GM19372 (cell line): ENCODE results near the gene MRS2.

Experiments used
- ATAC-seq: cut with Tn5 transposase; IDR thresholded peaks from one replicate; pipeline ENCODE4 v1.9.1; 2021; ENCODE audit warnings: mild to moderate bottlenecking, low read depth, moderate library complexity; ENCODE audit not compliant: unreplicated experiment

Gene MRS2

DNA sequence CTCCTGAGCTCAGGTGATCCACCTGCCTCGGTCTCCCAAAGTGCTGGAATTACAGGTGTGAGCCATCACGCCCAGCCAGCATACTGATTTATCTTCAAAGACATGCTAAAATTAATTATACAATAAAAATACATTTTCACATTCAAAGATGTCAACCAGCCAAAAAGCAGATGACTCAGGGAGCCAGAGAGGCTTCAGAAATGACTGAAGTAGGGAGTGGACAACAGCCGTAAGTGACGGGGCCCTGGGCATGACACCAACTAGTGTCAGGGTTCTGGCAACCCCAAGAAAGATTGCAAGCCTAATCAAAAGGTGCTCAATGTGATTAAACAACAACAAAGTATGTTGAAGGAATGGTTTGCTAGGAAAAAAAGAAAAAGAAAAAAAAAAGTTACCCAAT lies 58.2 kb downstream of the MRS2 start:
- ATAC-seq, result no peak

- ATAC-seq, result no peak
Measured at GRCh38 chr6:24464253-24465038, 61.7 kb downstream of the MRS2 start.

DNA sequence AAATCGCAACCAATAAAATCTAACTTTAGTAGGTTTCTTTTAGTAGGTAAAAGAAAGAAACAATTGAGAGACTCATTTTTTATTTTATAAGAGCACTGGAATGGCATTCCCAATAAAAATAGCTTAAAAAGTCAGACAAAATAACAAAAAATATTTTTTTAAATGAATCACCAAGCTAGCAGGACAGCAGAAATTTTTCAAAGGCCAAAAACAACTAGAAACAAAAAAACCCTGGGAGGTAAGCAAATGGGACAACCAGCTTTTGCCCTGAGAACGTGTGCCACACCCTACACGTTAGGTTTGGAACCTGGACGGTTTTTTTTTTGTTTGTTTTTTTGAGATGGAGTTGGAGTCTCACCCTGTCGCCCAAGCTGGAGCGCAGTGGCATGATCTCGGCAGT lies 67.1 kb downstream of the MRS2 start:
- ATAC-seq, result no peak

DNA sequence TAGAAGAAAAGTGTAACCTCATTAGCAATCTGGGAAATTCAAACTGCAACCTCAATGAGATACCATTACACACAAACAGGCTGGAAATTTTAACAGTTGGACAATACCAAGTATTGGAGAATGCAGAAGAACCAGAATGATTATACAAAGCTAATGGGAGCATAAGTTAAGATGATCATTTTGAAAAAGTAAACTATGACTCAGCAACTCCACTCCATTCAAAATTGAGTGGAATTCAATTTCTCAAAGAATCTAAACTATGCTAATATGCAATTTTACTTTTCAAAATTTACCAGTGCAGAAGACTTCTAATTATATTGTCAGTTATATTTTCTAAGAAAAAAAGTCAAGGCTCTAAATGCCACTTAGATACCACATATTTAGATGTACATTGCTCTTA lies 69.4 kb downstream of the MRS2 start:
- no peak for ATAC-seq
